Esophagus muscularis mucosa (tissue), 4 donors: ENCODE results near the gene COL5A3. TPM values are rescaled to one million over a fixed set of nuclear protein-coding genes. Genes with fewer than 3 reads are reported as not detected.

Experiments used
- DNase-seq: peaks from one replicate; pipeline ENCODE4 v3.0.0-alpha.2; 2017; ENCODE audit errors: extremely low spot score
- H3K27ac ChIP-seq, 4 donors: fragments of 200-600 bp; sonication (generic); replicated peaks in 1 of 4; 1 replicate in 3 of 4; 2 replicates in 1 of 4; pipeline ENCODE4 v1.5.1; 2016 to 2019; ENCODE audit warnings: mild to moderate bottlenecking in 1 of 4
- H3K27me3 ChIP-seq, 4 donors: fragments of 200-600 bp; sonication (generic); one replicate each; pipeline versions ENCODE4 v1.5.1 to v1.6.0; 2016 to 2019
- H3K36me3 ChIP-seq, 4 donors: fragments of 200-600 bp; sonication (generic); one replicate each; pipeline ENCODE4 v1.5.1; 2016 to 2019
- H3K4me1 ChIP-seq, 4 donors: fragments of 200-600 bp; sonication (generic); one replicate each; pipeline ENCODE4 v1.5.1; 2016 to 2019
- H3K4me3 ChIP-seq, 4 donors: fragments of 200-600 bp; sonication (generic); 1 replicate in 2 of 4; 2 replicates in 2 of 4; pipeline ENCODE4 v1.5.1; 2016 to 2019; ENCODE audit warnings: mild to moderate bottlenecking in 4 of 4, moderate library complexity in 1 of 4
- H3K9me3 ChIP-seq, 4 donors: fragments of 200-600 bp; sonication (generic); 1 replicate in 3 of 4; 2 replicates in 1 of 4; pipeline ENCODE4 v1.5.1; 2016 to 2019
- EP300 ChIP-seq: sonication (generic); formaldehyde crosslinking; IDR thresholded peaks from one replicate; pipeline ENCODE4 v1.6.1; 2017; ENCODE audit warnings: antibody characterized with exemption
- POLR2A ChIP-seq: fragments of 450-650 bp; IDR thresholded peaks from one replicate; pipeline ENCODE4 v1.6.1; 2017; ENCODE audit warnings: antibody characterized with exemption, moderate library complexity, mild to moderate bottlenecking, low read depth
- POLR2AphosphoS5 ChIP-seq, 2 donors: sonication (generic); formaldehyde crosslinking; IDR thresholded peaks; one replicate each; pipeline ENCODE4 v1.6.1; 2017; ENCODE audit warnings: antibody characterized with exemption in 2 of 2
- WGBS: methylation state at CpG from one replicate; pipeline ENCODE4 v1.1.5; 2018; 5-methylcytosine and 5-hydroxymethylcytosine counted together
- intact Hi-C: fragments of 100-400 bp; cut with DNase I; formaldehyde crosslinking; loops from one replicate; pipeline ENCODE4 v1.15.1; 2023
- total RNA-seq, 4 donors: library from RNA; depleted of rRNA; stranded (reverse); fragments of >200 nt; gene quantifications; one replicate each; pipeline versions ENCODE4 v1.1.0 to v1.2.1, GENCODE V29; 2016
- TF ChIP-seq, protein P1 (sequence below), 3 experiments: fragments of 200-600 bp in 2 of 3; fragments of 450-650 bp in 1 of 3; sonication (generic) in 2 of 3; IDR thresholded peaks; one replicate each; pipeline ENCODE4 v1.5.1; 2017 to 2019; ENCODE audit warnings: antibody characterized with exemption in 3 of 3, mild to moderate bottlenecking in 2 of 3, moderate library complexity in 1 of 3

Gene COL5A3
- total RNA-seq, 4 donors from 2014 or later = 12.9 to 29.1 (median 19.5) TPM

DNA sequence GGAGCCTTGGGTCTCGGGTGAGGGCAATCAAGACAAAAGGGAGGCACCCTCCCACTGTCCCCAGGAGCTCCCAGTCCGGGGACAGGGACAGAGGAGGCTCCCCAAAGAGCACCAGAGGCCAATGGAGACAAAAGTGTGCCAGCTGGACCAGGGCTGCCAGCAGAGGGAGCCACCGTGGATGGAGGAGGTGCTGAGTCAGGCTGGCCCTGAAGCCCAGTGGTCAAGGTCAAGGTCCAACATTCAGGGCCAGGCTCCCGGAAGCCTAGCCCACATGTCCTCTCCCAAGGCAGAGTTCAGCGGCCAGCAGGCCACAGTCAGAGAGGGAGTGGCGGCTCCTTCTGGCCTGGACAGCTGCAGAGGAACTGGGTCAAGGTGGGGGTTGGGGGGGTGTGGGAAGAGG lies 8.4 kb downstream of the COL5A3 start:
- TF ChIP-seq, protein P1, sequence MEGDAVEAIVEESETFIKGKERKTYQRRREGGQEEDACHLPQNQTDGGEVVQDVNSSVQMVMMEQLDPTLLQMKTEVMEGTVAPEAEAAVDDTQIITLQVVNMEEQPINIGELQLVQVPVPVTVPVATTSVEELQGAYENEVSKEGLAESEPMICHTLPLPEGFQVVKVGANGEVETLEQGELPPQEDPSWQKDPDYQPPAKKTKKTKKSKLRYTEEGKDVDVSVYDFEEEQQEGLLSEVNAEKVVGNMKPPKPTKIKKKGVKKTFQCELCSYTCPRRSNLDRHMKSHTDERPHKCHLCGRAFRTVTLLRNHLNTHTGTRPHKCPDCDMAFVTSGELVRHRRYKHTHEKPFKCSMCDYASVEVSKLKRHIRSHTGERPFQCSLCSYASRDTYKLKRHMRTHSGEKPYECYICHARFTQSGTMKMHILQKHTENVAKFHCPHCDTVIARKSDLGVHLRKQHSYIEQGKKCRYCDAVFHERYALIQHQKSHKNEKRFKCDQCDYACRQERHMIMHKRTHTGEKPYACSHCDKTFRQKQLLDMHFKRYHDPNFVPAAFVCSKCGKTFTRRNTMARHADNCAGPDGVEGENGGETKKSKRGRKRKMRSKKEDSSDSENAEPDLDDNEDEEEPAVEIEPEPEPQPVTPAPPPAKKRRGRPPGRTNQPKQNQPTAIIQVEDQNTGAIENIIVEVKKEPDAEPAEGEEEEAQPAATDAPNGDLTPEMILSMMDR (IDR thresholded peaks at IDR 0.05) = peak in 2 of 3 experiments; percentile 23 to 34
- TF ChIP-seq POLR2AphosphoS5 (IDR thresholded peaks at IDR 0.05) = no peak
- Histone ChIP-seq H3K9me3 (no peaks in the 10 kb centered on the region), H3K4me3 (no peak overlapping the region), H3K36me3 (peaks cover 0 to 38% (median 17%) of the 10 kb centered on the region in 4 donors), H3K27ac (peak overlapping the region in 1 of 4 donors; percentile 30), H3K4me1 (peaks cover 4 to 48% (median 25%) of the 10 kb centered on the region in 4 donors), H3K27me3 (peaks cover 0 to 89% (median 2%) of the 10 kb centered on the region in 4 donors)
- 53% methylated on average over 4 of the region's 6 CpGs for WGBS
- intact Hi-C loops = no loop called here
- no peak for DNase-seq

DNA sequence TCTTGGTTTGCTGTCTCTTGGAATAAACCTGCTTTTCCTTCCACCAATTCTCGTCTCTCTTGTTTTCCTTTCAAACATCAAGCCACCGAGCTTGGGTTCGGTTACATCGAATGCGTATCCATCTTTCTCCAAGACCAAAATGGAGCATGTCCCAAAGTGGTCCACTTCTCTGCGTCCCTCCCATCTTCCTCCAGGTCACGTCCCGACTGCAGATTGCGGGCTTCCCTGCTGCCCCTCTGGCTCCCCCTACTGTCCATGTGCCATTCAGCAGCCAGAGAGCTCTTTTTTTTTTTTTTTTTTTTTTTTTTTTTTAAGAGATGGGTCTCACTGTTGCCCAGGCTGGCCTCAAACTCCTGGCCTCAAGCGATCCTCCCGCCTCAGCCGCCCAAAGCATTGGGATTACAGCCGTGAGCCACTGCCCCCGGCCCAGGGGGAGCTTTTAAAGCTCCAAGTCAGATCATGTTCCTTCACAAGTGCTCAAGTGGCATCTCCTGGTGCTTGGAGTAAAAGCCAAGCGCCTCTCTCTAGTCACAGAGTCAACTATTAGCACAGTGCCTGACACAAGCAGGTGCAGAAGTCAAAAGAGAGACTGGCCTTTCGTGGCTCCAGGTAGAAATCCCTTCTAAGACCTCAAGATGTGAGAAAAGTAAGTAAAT lies 10.0 kb downstream of the COL5A3 start:
- no peak for TF ChIP-seq POLR2A
- TF ChIP-seq, protein P1 (IDR thresholded peaks at IDR 0.05) = peak; percentile 49 to 67 (median 54)
- Histone ChIP-seq H3K4me3 (no peak overlapping the region), H3K27ac (no peak overlapping the region), H3K9me3 (no peaks in the 10 kb centered on the region), H3K27me3 (peaks cover 0 to 87% (median under 1%) of the 10 kb centered on the region in 4 donors), H3K36me3 (peaks cover under 1 to 47% (median 24%) of the 10 kb centered on the region in 4 donors), H3K4me1 (peaks cover 3 to 32% (median 10%) of the 10 kb centered on the region in 4 donors)
- intact Hi-C loops = no loop called here
- no peak for DNase-seq
- whole genome bisulfite sequencing = 16% methylated on average over 16 of the region's 16 CpGs

DNA sequence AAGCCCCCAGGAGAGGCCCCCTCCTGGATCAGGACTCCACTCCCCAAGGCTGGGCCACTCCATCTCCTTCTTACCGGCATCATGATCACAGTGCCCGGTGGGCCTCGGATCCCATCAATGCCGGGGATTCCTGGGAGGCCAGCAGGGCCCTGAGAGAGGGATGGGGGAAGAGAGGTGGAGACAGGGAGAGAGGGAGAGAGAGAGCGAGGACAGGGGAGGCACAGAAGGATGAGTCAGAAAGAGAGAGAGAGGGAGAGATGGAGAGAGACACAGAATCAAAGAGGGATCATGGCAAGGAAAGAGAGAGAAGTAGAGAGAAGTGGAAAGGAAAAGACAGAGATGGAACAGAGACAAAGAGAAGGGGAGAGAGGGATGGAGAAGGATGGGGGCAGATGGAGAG lies 13.8 kb downstream of the COL5A3 start:
- 71% methylated on average over 5 of the region's 5 CpGs for WGBS
- intact Hi-C loops = no loop called here
- peaks cover 0 to 6% (median 2%) of the 10 kb centered on the region in 4 donors for H3K4me1 ChIP-seq

GRCh38 chr19:9995999-9996398 lies 14.3 kb downstream of the COL5A3 start:
- intact Hi-C loops = no loop called here
- TF ChIP-seq, protein P1 (IDR thresholded peaks at IDR 0.05) = no peak
- TF ChIP-seq EP300 = no peak
- H3K27me3 ChIP-seq = peaks cover 0 to 62% (median 0%) of the 10 kb centered on the region in 4 donors
- WGBS = 44% methylated on average over 3 of the region's 7 CpGs
- H3K4me1 ChIP-seq = peaks cover 0 to 6% (median 2%) of the 10 kb centered on the region in 4 donors
- no peaks in the 10 kb centered on the region for H3K9me3 ChIP-seq
- no peak overlapping the region for H3K27ac ChIP-seq
- no peak for DNase-seq
- H3K36me3 ChIP-seq = peaks cover 3 to 66% (median 43%) of the 10 kb centered on the region in 4 donors
- no peak overlapping the region for H3K4me3 ChIP-seq

More for the DNA sequence above, 13.8 kb downstream of the COL5A3 start:
- Histone ChIP-seq H3K27me3 (peaks cover 0 to 65% (median 0%) of the 10 kb centered on the region in 4 donors), H3K9me3 (no peaks in the 10 kb centered on the region), H3K27ac (no peak overlapping the region), H3K4me3 (no peak overlapping the region), H3K36me3 (peaks cover 3 to 60% (median 39%) of the 10 kb centered on the region in 4 donors)
- no peak for DNase-seq
- TF ChIP-seq, protein P1 (IDR thresholded peaks at IDR 0.05) = no peak
- TF ChIP-seq EP300 (no peak), POLR2A (no peak), POLR2AphosphoS5 (IDR thresholded peaks at IDR 0.05) (no peak)

GRCh38 chr19:9995084-9995483 lies 15.2 kb downstream of the COL5A3 start:
- H3K9me3 ChIP-seq = no peaks in the 10 kb centered on the region
- H3K36me3 ChIP-seq = peaks cover 3 to 72% (median 45%) of the 10 kb centered on the region in 4 donors
- H3K27me3 ChIP-seq = peaks cover 0 to 55% (median 0%) of the 10 kb centered on the region in 4 donors
- peaks cover 0 to 1% (median 0%) of the 10 kb centered on the region in 4 donors for H3K4me1 ChIP-seq
- no peak for DNase-seq
- H3K27ac ChIP-seq = no peak overlapping the region
- 75% methylated on average over 8 of the region's 8 CpGs for WGBS
- intact Hi-C loops = no loop called here
- H3K4me3 ChIP-seq = no peak overlapping the region
- TF ChIP-seq, protein P1 (IDR thresholded peaks at IDR 0.05) = no peak
- no peak for TF ChIP-seq POLR2AphosphoS5 (IDR thresholded peaks at IDR 0.05)
- no peak for TF ChIP-seq POLR2A
- TF ChIP-seq EP300 = no peak
